ENCODE results near the gene TMC2. TPM values are rescaled to one million over a fixed set of nuclear protein-coding genes. Genes with fewer than 3 reads are reported as not detected.

TMC2 gene
- total and polyA plus RNA-seq, 2 of the 8 experiments (the other 6 are each of a cell fraction or from before 2014, with no cell fraction given), result not detected

DNA sequence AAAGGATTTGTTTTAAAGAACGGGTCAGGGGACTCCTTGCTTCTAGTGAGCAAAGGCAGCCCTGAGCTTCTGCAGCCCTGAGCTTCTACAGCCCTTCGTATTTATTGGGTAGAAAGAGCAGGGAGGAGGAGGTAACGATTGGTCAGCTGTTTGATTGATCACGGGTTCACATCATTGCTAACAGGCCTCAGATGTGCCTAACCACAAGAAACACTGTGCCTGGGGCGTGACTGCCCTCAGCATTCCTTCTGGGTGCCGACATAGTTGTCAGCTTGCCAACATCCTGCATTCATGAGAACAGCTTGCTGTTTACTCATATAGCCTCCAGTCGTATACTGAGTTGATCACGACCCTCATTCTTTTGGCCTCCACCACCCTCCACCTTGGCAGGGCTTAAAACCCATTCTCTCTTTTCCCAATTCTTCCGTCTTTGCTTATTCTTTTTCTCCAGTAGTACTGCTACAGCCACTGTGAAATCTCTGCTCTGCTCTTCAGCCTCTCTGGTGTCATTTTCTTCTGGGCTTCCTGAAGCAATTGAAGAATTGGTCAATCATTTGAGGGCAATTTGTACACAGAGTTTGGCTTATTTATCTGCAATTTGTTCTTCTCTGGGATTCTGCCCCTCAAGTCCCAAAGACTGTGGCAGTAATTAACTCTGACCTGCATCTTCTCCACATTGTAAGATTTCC, 90.6 kb downstream of the TMC2 start:
- Histone ChIP-seq H3K56ac (replicated peaks; ENCODE audit: insufficient read length, low read depth, low read length) (no peak overlapping the region), H3K23me2 (ENCODE audit: low read depth, low read length) (no peaks in the 10 kb centered on the region), H3K79me1 (ENCODE audit: low read depth, low read length) (no peaks in the 10 kb centered on the region), H3K4me3 (ENCODE audit: extremely low read depth in 1 of 4, insufficient read depth in 2 of 4, low read depth in 3 of 4, low read length in 4 of 4) (no peak overlapping the region), H2AFZ (ENCODE audit: low read length) (no peak overlapping the region), H3K4me1 (replicated peaks in 1 of 4; ENCODE audit: control insufficient read depth in 3 of 4, insufficient read depth in 4 of 4, low read length in 3 of 4) (no peaks in the 10 kb centered on the region), H4K91ac (replicated peaks; ENCODE audit: insufficient read length, low read length) (no peak overlapping the region), H3K27ac (ENCODE audit: low read depth, low read length) (no peak overlapping the region), H2BK12ac (ENCODE audit: low read depth, low read length) (no peak overlapping the region), H3K4ac (replicated peaks; ENCODE audit: insufficient read length, low read depth, low read length) (no peak overlapping the region), H4K5ac (ENCODE audit: insufficient read length, low read depth, low read length) (no peak overlapping the region), H3K36me3 (ENCODE audit: control insufficient read depth in 2 of 4, insufficient read depth in 4 of 4, low read length in 3 of 4) (no peaks in the 10 kb centered on the region), H3K9ac (replicated peaks in 1 of 4; ENCODE audit: extremely low read depth in 1 of 4, low read depth in 3 of 4, low read length in 3 of 4) (no peak overlapping the region), H2BK120ac (replicated peaks; ENCODE audit: low read depth, low read length) (no peak overlapping the region), H4K8ac (ENCODE audit: extremely low read depth, insufficient read depth, low read length) (no peak overlapping the region), H2BK20ac (ENCODE audit: low read length) (no peak overlapping the region), H2AK5ac (ENCODE audit: low read depth, low read length) (no peak overlapping the region), H3K18ac (ENCODE audit: extremely low read depth, low read length) (no peak overlapping the region), H3K14ac (ENCODE audit: insufficient read length) (no peak overlapping the region), H3K9me3 (ENCODE audit: insufficient read depth in 2 of 2, low read depth in 1 of 2, low read length in 1 of 2) (no peaks in the 10 kb centered on the region), H3K27me3 (replicated peaks in 1 of 4; ENCODE audit: control insufficient read depth in 3 of 4, extremely low read depth in 1 of 4, insufficient read depth in 3 of 4, low read length in 3 of 4) (no peaks in the 10 kb centered on the region; a peak in 1 of 7 replicates), H2BK5ac (ENCODE audit: low read depth, low read length) (no peak overlapping the region), H3K23ac (ENCODE audit: insufficient read length) (no peak overlapping the region), H2BK15ac (ENCODE audit: low read length) (no peak overlapping the region), H3K79me2 (ENCODE audit: control insufficient read depth in 1 of 2, insufficient read depth in 2 of 2, low read length in 2 of 2) (no peaks in the 10 kb centered on the region), H4K20me1 (replicated peaks in 1 of 2; ENCODE audit: control insufficient read depth in 1 of 2, insufficient read depth in 2 of 2, low read length in 2 of 2) (no peaks in the 10 kb centered on the region), H3K4me2 (ENCODE audit: insufficient read depth in 1 of 2, low read depth in 2 of 2, low read length in 2 of 2) (no peak overlapping the region)
- FAIRE-seq (no peak), DNase-seq (ENCODE audit: low read depth in 1 of 2, low spot score in 2 of 2) (no peak)
- WGBS, 2 experiments (ENCODE audit: extremely low coverage in 1 of 2, insufficient coverage in 1 of 2, insufficient read length in 1 of 2, insufficient replicate concordance in 2 of 2, low coverage in 1 of 2, low lambda C conversion rate in 2 of 2, missing lambda C conversion rate in 1 of 2), result 81% methylated on average over 9 of the region's 9 CpGs; no CpG with 5 or more reads in 1 of the 2 experiments
- POLR2A ChIA-PET (ENCODE audit: partially characterized antibody), result interaction anchor here (1.5 kb wide), 1 partner anchor 26 kb away, joined by 4 read pairs; no protein-coding TSS in a partner anchor
- CTCF ChIA-PET (ENCODE audit: partially characterized antibody), result interaction anchor here (0.9 to 2.2 kb wide), 2 partner anchors 103 to 105 kb away, joined by 3 to 7 read pairs; no protein-coding TSS in a partner anchor
- no peak for TF ChIP-seq TBP (IDR thresholded peaks at IDR 0.05; ENCODE audit: low read depth, low read length)
- TF ChIP-seq, protein P1, sequence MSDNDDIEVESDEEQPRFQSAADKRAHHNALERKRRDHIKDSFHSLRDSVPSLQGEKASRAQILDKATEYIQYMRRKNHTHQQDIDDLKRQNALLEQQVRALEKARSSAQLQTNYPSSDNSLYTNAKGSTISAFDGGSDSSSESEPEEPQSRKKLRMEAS (IDR thresholded peaks at IDR 0.05), result no peak
- TF ChIP-seq BRCA1 (IDR thresholded peaks at IDR 0.05; ENCODE audit: low read depth, low read length), result no peak
- TF ChIP-seq TEAD4 (IDR thresholded peaks at IDR 0.05; ENCODE audit: low read depth, low read length), result no peak
- TF ChIP-seq SIX5 (IDR thresholded peaks at IDR 0.05; ENCODE audit: low read depth, low read length), result no peak
- TF ChIP-seq GTF2F1 (IDR thresholded peaks at IDR 0.05; ENCODE audit: borderline replicate concordance, low read depth, low read length), result no peak
- TF ChIP-seq BCL11A (IDR thresholded peaks at IDR 0.05; ENCODE audit: low read depth in 2 of 2, low read length in 2 of 2), result no peak
- no peak for TF ChIP-seq EZH2 (IDR thresholded peaks at IDR 0.05; ENCODE audit: low read depth, low read length, severe bottlenecking)
- TF ChIP-seq SIRT6 (IDR thresholded peaks at IDR 0.05; ENCODE audit: low read length), result no peak
- TF ChIP-seq CBX5 (IDR thresholded peaks at IDR 0.05; ENCODE audit: low read depth, low read length), result no peak
- no peak for TF ChIP-seq KDM5A (IDR thresholded peaks at IDR 0.05; ENCODE audit: low read length)
- TF ChIP-seq CREB1 (IDR thresholded peaks at IDR 0.05), result no peak
- TF ChIP-seq EP300 (IDR thresholded peaks at IDR 0.05; ENCODE audit: borderline replicate concordance in 1 of 2, low read depth in 2 of 2, low read length in 2 of 2), result no peak
- no peak for TF ChIP-seq NRF1 (IDR thresholded peaks at IDR 0.05; ENCODE audit: low read depth, low read length)

Measured in H1 (cell line).